GM21515 (cell line): ENCODE data around the gene GAN.

Experiments
- ATAC-seq: cut with Tn5 transposase; IDR thresholded peaks from one replicate; pipeline ENCODE4 v1.9.1; 2021; ENCODE audit not compliant: unreplicated experiment

GAN gene

GRCh38 chr16:81314603-81315270, at the start of gene GAN:
Gene GAN (plus strand): TSS chr16:81314962. CDS start chr16:81315114, 152 bp downstream.
- peak; percentile 96 for ATAC-seq

GRCh38 chr16:81265052-81265451, 49.7 kb upstream of the GAN start:
- ATAC-seq = no peak

DNA sequence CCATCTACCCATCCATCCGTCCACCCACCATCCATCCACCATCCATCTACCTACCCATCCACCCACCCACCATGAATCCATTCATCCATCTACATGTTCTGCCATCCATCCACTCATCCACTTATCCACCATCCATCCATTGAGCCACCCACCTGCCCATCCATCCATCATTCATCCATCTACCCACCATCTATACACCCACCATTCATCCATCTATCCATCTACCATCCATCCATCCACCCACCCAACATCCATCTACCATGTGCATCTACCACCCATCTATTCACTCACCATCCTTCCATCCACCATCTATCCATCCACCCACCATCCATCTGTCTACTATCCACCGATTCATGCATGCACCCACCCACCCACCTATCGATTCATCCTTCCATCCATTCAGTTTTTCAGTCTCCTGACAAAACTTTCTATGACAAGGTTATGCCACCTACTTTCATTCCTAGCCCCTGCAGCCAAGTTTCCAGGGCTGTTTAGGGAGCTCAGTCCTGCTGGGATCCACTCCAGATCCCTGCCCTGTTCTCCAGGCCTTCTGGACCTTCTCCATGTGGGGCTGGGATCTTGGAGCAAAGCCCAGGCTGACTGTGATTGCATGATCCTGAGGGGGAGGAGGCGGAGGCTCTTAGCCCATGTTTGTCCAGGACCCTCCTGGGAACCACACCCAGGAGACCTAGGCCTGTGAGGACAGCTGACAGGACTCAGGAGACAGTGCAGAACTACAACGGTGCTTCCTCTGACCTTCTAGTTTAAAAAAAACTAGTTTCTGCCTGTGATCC, 48.9 kb upstream of the GAN start:
- ATAC-seq = no peak

- ATAC-seq = no peak
These were observed 48.1 kb upstream of the GAN start for GRCh38 chr16:81266680-81267095.

GRCh38 chr16:81268509-81268908, 46.3 kb upstream of the GAN start:
- no peak for ATAC-seq

DNA sequence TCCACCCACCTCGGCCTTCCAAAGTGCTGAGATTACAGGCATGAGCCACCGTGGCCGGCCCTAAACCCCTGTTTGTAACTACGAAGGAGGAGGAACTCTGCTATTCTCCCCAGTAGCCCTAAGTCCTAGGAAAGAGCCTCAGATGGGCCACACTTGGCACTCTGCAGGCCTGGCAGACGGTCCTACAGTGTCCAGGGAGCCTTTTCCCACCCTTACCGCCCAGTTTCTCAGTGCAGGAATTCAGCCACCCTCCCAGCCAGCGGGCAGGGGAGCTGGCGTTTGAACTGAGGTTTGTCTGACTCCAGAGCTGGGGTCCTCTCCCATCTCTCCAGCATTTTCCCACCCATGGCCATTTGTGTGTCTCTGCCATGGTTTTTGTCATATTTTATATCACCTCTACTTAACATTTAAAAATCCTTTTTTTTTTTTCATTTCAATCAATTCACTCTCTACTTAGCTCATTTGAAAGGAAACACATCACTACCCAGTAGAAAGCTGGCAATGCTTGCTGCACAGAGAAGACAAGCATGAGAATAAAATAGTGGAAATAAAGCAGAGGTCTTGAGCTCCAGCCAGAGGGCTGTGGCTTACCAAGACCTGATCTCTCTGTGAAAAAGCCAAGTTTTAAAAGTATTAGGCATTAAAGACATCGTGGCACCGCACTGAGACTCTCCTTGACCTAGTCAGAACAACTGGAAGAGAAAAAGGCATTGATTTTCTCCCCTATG, 41.4 kb upstream of the GAN start:
- ATAC-seq = no peak

- no peak for ATAC-seq
These were observed 39.7 kb upstream of the GAN start for GRCh38 chr16:81275064-81275532.

GRCh38 chr16:81275795-81276194, 39.0 kb upstream of the GAN start:
- no peak for ATAC-seq

DNA sequence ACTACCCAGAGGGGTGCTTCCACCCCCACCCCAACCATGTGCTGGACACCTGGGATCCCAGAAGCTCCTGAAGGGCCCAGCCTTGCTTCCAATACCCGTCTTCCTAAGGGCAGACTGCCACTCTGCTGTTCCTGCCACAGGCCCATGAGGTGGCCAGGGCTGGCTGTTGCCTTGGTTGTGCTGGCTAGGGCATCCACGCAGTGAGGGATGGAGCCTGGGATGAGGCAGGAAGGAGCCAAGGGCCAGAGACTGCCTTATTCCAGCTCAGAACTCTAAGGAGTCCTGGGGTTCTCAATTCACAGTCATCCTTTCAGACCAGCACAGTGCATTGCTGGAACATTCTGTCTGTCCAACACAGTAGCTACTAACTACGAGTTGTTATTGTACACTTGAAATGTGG, 38.4 kb upstream of the GAN start:
- ATAC-seq = no peak

- ATAC-seq = no peak
These were observed 37.2 kb upstream of the GAN start for GRCh38 chr16:81277541-81278080.

DNA sequence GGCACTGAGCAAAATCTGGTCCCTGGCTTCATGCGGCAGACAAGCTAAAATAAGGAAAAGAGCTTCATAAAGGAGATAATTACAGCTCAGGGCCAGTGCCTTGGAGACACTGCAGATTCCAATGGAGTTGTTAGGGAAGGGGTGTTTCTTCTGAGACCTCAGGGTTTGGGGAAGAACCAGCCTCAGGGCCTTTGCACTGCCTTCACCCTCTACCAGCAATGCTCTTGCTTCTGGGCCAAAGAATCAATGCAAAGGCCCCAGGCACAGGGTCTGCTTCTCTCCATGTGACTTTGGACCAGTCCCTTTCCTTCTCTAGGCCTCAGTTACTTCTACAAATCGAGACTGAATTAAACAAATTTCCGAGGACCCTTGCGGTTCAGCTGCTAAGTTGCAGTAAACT, 36.2 kb upstream of the GAN start:
- ATAC-seq = no peak

- ATAC-seq = no peak
These were observed 35.4 kb upstream of the GAN start for GRCh38 chr16:81279392-81279791.

GRCh38 chr16:81280393-81280792, 34.4 kb upstream of the GAN start:
- no peak for ATAC-seq

GRCh38 chr16:81283044-81283443, 31.7 kb upstream of the GAN start:
- no peak for ATAC-seq

GRCh38 chr16:81284995-81285600, 29.7 kb upstream of the GAN start:
- no peak for ATAC-seq

DNA sequence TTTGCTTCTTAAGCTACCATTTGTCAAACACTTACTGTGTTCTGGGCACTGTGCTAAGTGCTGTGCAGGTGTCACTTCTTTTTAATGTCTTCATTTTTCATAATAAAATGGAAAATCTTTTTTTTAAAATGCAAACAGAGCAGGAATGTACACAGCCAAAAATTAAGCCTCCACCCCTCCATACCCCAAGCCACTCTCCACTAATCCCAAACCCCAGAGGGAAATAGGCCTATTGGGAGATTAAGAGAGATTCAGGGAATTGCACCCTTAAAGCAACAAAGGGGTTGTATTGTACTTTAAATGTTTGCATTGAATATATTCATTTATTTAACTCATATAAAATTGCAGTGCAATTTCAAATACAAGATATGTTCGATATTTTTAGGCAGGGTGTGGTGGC, 28.6 kb upstream of the GAN start:
- no peak for ATAC-seq

DNA sequence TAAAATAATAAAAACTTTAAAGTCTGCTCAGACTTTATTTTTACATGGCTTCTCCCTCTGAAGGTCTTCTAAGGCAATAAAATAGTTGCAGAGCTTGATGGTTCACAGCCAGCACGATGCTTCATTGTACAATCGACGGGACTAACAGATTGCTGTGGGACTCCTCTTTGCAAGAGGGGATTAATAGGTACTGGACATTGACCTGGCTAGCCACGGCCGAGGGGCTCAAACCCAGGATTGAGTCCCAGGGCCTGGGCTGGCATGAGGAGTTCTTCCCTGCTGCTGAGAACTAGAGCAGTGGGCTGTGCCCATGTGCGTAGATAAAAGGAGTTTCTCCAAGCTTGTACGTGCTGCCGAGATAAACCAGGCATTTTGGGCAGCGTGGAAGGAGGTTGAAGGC, 23.6 kb upstream of the GAN start:
- ATAC-seq = no peak

- ATAC-seq = no peak
These were observed 21.8 kb upstream of the GAN start for GRCh38 chr16:81292936-81293335.

GRCh38 chr16:81293909-81294802, 20.6 kb upstream of the GAN start:
- ATAC-seq = no peak

GRCh38 chr16:81296631-81297030, 18.1 kb upstream of the GAN start:
- no peak for ATAC-seq
